ENCODE measurements around the gene CDK2AP2. TPM values are rescaled to one million over a fixed set of nuclear protein-coding genes. Genes with fewer than 3 reads are reported as not detected.

CDK2AP2 gene
- total RNA-seq, 2 donors from 2014 or later: 56.7 to 59.4 TPM

DNA sequence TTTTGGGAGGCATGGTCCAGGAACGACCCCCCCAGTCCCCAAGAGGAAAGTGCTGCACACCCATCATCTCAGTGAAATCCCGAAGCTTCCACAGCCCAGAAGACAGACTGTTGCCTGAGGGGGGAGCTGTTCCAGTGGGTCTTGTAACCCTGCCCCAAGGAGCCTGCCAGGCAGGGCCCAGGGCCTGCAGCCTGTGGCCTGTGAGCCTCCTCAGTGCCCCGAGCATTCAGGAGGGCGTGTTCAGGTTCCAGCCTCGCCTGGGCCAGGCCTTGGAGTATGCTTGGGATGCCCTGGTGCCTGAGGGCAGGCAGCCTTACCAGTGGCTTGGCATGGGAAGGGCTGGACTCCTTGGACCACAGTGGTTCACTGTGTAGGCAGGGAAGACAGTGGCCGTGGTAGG lies 33.2 kb upstream of the CDK2AP2 start:
- DNase-seq: no peak
- ATAC-seq: no peak

DNA sequence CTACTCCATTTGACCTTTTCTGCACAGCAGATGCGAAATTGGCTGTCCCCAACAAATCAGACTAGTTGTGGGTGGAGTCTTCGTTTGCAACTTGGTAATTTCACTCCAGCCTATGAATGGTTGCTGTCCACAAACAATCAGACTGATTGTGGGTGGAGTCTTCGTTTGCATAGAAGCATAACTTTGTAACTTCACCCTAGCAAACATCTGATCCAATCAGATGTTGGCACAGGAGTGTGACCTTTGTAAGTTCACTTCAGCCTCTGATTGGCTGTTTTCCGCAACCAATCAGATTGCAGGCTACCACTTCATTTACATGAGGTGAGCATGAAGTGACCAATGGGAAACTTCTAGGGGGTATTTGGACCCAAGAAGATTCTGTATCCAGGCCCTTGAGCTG lies 31.6 kb upstream of the CDK2AP2 start:
- no peak for ATAC-seq
- no peak for TF ChIP-seq POLR2A (IDR thresholded peaks at IDR 0.05)
- TF ChIP-seq, protein P1, sequence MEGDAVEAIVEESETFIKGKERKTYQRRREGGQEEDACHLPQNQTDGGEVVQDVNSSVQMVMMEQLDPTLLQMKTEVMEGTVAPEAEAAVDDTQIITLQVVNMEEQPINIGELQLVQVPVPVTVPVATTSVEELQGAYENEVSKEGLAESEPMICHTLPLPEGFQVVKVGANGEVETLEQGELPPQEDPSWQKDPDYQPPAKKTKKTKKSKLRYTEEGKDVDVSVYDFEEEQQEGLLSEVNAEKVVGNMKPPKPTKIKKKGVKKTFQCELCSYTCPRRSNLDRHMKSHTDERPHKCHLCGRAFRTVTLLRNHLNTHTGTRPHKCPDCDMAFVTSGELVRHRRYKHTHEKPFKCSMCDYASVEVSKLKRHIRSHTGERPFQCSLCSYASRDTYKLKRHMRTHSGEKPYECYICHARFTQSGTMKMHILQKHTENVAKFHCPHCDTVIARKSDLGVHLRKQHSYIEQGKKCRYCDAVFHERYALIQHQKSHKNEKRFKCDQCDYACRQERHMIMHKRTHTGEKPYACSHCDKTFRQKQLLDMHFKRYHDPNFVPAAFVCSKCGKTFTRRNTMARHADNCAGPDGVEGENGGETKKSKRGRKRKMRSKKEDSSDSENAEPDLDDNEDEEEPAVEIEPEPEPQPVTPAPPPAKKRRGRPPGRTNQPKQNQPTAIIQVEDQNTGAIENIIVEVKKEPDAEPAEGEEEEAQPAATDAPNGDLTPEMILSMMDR (IDR thresholded peaks at IDR 0.05): no peak
- Histone ChIP-seq H3K4me1 (peaks cover 17% of the 10 kb centered on the region), H3K27me3 (no peaks in the 10 kb centered on the region), H3K4me3 (no peak overlapping the region), H3K27ac (no peak overlapping the region), H3K36me3 (replicated peaks in 1 of 2; ENCODE audit: insufficient read depth in 1 of 2, low read depth in 2 of 2) (no peaks in the 10 kb centered on the region), H3K9me3 (peaks cover 0 to 3% (median 0%) of the 10 kb centered on the region in 3 donors)
- intact Hi-C loops (cut with DNase I): no loop called here
- WGBS, 2 donors: 68 to 85% methylated on average over 4 of the region's 4 CpGs
- no peak for DNase-seq

More for the DNA sequence above, 33.2 kb upstream of the CDK2AP2 start:
- no peak overlapping the region for H3K27ac ChIP-seq
- no peak for TF ChIP-seq POLR2A (IDR thresholded peaks at IDR 0.05)
- TF ChIP-seq, protein P1 (IDR thresholded peaks at IDR 0.05): no peak
- H3K36me3 ChIP-seq (replicated peaks in 1 of 2; ENCODE audit: insufficient read depth in 1 of 2, low read depth in 2 of 2): no peaks in the 10 kb centered on the region
- 83% methylated on average over 6 of the region's 6 CpGs; no CpG with 5 or more reads in 1 of the 2 donors for WGBS, 2 donors
- H3K4me3 ChIP-seq: no peak overlapping the region
- H3K9me3 ChIP-seq: no peaks in the 10 kb centered on the region
- intact Hi-C loops (cut with DNase I): no loop called here
- peaks cover 27% of the 10 kb centered on the region for H3K4me1 ChIP-seq
- no peaks in the 10 kb centered on the region for H3K27me3 ChIP-seq

DNA sequence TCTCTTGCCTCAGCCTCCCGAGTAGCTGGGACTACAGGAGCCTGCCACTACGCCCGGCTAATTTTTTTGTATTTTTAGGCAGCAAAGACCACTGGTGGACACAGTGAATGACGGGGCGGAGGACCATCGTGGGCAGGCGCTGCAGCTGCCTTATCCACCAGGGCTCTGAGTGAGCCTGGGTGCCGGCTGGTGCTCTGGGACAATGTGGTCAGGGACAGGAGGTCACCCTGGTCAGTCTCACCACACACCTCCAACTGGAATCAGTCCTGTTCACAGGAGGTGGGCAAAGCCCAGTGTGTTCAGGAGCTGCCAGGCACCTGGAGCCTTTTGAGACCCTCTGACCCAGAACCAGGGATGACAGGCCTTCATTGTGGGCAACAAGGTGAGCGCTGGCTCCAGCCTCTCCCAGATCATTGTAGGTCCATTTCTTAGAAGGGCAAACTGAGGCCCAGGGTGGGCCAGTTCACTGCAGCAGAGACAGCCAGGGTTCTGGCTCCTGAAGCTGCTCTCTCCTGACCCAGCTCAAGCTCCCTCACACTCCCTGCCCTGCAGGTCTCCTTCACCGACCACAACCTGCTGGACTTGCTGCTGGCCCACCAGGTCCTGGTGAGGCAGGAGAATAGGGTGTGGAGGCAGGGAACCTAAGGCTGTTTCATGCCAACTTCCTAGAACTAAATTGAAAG lies 31.0 kb upstream of the CDK2AP2 start:
- intact Hi-C loops (cut with DNase I): no loop called here
- no peak for ATAC-seq
- 91 to 93% methylated on average over 9 to 10 of the region's 10 CpGs for WGBS, 2 donors

DNA sequence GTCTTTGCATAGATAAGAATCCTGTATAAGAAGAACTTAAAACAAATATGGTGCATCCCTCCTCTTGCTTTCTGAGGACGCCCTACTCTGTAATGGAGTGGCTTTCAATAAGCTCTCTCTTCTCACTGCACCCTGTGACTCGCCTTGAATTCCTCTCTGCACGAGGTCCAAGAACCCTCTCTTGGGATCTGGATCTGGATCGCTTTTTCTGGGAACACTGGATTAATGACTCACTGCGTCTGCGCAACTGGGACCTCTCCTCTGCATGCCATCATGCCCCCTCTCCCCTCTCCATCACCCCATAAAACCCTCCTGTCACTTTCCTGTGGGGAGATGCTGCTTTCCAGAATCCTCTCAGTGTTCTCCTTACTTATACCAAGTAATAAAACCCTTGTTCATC lies 30.3 kb upstream of the CDK2AP2 start:
- ATAC-seq (no peak), DNase-seq (no peak)
- intact Hi-C loops (cut with DNase I): no loop called here
- H3K27ac ChIP-seq: no peak overlapping the region
- H3K4me1 ChIP-seq: peaks cover 10% of the 10 kb centered on the region
- peaks cover 0 to 4% (median 0%) of the 10 kb centered on the region in 3 donors for H3K9me3 ChIP-seq
- H3K4me3 ChIP-seq: no peak overlapping the region
- no peaks in the 10 kb centered on the region for H3K27me3 ChIP-seq
- no peaks in the 10 kb centered on the region for H3K36me3 ChIP-seq (replicated peaks in 1 of 2; ENCODE audit: insufficient read depth in 1 of 2, low read depth in 2 of 2)
- 80 to 87% methylated on average over 6 of the region's 6 CpGs for WGBS, 2 donors
- TF ChIP-seq, protein P1 (IDR thresholded peaks at IDR 0.05): no peak
- no peak for TF ChIP-seq POLR2A (IDR thresholded peaks at IDR 0.05)

More for the DNA sequence above, 31.0 kb upstream of the CDK2AP2 start:
- TF ChIP-seq, protein P1 (IDR thresholded peaks at IDR 0.05): no peak
- no peak for TF ChIP-seq POLR2A (IDR thresholded peaks at IDR 0.05)
- Histone ChIP-seq H3K36me3 (replicated peaks in 1 of 2; ENCODE audit: insufficient read depth in 1 of 2, low read depth in 2 of 2) (no peaks in the 10 kb centered on the region), H3K27me3 (no peaks in the 10 kb centered on the region), H3K4me1 (peaks cover 11% of the 10 kb centered on the region), H3K4me3 (no peak overlapping the region), H3K27ac (no peak overlapping the region), H3K9me3 (peaks cover 0 to 4% (median 0%) of the 10 kb centered on the region in 3 donors)
- no peak for DNase-seq

DNA sequence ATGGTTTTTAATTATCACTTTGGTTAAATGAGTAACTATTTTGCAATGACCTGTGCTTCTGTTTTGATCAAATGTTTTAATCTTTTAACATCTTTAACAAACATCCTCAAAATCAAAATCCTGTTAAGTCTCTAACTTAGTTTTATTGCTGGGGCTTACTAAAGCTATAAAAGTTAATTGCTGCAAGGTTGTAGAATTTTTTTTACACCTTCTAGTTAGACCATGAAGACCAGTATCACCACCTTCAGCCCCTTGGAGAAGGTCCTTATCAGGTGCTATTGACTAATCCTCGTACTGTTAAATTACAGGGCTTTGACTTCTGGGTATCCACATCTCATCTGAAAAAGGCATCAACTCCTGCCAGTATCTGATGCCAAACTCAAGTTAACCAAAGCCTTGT lies 27.6 kb upstream of the CDK2AP2 start:
- ATAC-seq: no peak
- WGBS, 2 donors: 31 to 43% methylated on average over 1 of the region's 1 CpG

More for the DNA sequence above, 27.6 kb upstream of the CDK2AP2 start:
- no peak overlapping the region for H3K4me3 ChIP-seq
- H3K4me1 ChIP-seq: peaks cover 23% of the 10 kb centered on the region
- no peaks in the 10 kb centered on the region for H3K27me3 ChIP-seq
- DNase-seq: no peak
- peaks cover 0 to 4% (median 0%) of the 10 kb centered on the region in 3 donors for H3K9me3 ChIP-seq
- H3K27ac ChIP-seq: no peak overlapping the region
- TF ChIP-seq, protein P1 (IDR thresholded peaks at IDR 0.05): no peak
- no peak for TF ChIP-seq POLR2A (IDR thresholded peaks at IDR 0.05)
- intact Hi-C loops (cut with DNase I): no loop called here
- H3K36me3 ChIP-seq (replicated peaks in 1 of 2; ENCODE audit: insufficient read depth in 1 of 2, low read depth in 2 of 2): no peaks in the 10 kb centered on the region

All from body of pancreas (tissue), 4 donors.